Measurements from ENCODE around the gene CMC4.

DNA sequence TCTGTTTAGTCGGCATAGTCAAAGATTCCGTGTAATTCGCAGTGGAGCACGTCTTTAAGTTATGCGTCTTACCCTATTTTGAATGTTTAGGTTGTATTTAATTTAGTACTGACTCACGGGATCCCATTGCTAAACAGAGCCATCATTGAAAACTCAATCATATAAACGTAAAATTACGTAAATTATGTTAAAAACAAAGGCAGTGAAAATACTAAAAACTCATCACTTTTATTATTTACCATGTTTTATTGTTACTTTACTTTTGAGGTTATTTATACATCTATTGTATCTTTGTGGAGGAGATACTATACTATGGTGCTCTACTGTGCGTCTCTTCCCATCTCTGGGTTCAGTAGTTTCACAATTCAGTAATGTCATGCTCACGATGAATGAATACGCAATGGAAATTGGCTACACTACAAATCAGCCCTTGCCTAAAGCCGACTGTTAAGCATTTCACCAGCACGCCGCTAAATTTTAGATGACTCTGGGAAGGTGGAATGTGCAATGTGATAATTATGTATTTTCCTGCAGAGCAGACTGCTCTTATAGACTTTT is 43.3 kb downstream of the CMC4 start:
- TF ChIP-seq POLR2AphosphoS5 (IDR thresholded peaks at IDR 0.05; ENCODE audit: low read depth, low read length) (no peak), POLR2A (IDR thresholded peaks at IDR 0.05; ENCODE audit: low read depth, low read length) (no peak)

Data from GM12892 (cell line).